NCI-H1417 treated with DMSO at 0.1 percent for 48 hours (cell line): ENCODE measurements around the gene ATG7.
"Not testable (repeated sequence)": the region's sequence is repeated elsewhere in the genome, so short reads cannot be mapped to it uniquely, and the experiment has no call there.

Experiments
- DNase-seq: peaks from one replicate; lab custom pipeline; 2025; lab: John Stamatoyannopoulos, UW

The ATG7 gene

DNA sequence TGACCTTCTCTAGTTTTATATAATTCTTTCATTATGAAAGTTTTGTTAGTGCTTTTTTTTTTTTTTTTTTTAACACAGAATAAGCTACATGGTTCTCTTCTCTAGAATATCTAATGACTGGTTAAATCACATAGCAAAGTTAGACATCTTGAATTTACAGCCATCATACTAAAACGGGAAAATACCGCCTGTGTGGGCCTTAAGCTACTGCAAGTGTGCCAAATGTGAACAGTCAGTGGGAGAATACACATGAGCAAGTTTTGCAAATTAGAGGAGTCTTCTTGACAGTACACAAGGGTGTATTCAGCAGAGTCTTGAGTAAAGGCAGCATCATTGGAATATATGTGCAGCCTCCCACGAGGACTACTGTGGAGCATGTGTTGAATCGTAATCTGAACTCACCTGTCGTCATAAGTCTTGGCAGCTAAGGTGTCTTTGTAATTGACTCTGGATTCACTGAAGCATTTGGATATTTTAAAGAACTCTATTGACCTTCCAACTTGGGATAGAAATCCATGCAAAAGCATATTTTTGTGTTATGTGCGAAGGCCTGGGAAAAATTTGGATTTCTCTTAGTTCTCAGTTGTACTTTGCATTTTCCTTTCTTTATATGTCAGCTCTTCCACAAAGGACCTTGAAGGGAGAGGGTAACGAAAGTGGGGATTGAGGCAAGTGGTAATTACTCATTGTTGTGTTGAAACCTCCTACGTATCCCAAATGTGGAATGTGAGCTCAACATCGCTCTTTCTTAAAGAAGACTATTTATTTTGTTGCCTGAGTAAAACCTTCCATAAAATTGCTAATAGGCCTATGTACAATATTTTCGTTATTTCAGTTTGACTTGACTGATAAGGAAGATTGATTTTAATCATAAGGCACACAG, 117.4 kb downstream of the ATG7 start:
- DNase-seq, result no peak

DNA sequence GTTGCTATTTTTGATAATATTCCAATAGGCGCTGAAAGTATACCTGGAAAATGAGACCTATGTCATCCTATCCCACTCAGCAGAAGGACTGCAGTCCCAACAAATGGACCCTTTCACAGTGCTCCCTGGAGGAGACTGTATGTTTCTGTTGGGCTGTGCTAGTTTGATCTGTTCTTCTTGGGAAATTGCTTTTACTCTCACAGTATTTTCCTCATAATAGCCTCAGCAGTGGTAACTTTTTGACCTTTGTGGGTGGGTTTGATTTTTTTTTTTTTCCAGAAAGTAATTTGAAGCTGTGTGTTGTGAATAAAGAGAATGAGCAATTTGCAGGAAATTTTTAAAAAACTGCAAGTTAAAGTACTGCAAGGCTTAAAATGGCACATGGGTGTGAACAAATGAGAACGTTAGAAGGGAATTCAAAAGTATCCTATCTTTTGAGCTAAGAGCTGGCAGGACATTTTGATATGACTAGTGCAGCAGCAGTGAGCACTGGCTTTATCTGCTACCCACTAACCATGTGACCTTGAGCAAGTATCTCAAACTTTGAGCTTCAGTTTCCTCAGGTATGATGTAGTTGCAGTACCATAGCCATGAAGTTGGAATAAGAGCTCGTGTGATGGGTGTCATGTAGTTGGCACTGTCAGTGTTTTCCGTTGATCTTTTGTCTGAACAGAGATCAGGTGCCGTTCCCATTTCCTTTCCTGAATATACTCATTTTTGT, 118.4 kb downstream of the ATG7 start:
- DNase-seq, result no peak

DNA sequence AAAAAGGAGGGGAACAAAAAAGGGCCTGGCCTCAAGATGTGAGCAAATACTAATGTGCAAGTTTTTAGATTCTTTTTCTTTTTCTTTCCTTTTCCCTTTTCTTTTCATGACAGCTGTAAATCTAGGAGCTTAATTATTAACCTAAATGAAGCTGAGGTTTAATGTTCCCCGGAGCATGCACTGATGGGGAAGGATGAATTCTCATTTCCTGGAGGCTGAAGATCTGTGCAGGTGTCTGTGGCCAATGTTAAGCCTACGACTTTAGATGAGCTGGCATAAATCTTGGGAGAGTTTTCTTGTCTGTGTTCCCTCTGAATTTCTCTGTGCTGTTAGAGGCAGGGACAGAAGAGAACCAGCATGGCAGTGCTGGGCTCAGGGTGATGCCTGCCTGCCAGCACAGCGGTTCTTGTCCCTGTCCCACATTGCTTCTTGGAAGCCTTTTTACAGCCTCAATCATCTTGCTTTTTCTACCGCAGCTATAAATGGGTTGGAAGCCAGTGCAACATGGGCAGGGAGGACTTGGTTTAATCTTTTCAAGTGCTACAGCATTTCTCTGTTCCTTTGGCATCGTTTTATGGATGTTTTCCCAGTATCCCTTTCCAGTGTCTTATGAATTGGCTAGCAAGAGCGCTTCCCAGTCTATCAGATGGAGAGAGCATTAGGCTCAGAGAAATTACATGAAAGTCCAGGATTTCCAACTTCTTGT, 119.1 kb downstream of the ATG7 start:
- DNase-seq, result no peak

DNA sequence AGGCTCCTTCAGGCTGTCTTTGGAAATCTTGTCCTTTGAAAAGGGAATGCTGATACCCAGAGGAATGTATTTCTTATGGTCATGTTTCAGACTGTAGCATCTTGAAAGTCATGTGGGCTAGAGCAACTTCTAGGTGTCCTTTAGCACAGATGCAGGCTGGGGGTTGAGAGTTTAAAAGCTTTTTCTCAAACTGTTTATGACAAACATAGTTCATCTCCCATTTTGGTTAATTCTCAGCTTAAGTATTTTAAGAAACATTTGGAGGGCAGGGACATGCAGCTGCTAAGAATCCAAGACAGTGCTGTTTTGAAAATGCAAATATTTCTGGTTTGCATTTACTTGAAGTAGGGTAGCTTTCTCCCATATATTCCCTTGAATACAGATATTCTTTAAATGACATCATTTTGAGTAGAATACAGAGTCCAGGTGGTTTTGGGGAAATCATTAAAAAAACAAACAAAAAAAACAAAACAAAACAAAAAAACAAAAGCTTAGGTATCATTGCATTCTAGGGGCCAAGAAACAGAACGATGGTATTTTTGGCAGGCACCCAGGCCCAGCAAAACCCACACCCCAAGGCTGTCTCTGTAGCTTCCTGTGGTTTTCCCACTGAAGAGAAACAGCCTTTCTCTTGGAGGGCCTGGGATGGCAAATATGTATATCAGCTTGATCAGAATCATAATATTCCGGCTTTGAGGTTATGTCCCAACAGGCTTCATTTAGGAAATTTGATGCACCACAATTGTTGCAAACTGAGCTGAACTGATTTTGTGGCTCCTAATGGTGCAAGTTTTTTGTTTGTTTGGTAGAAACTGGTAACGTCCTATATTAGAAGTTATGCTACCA, 120.0 kb downstream of the ATG7 start:
- DNase-seq, result no peak

DNA sequence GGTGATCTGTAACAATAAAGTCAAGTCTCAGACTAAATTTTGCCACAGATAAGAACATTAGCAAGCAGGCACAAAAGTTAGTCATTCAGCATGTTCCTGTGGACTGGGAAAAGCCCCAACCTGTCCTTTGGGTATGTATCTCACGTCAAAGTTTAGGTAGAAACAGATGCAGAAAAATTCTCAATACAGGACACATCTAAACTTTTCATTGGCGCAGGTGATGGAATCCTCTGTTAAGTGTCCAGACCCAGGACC, 120.6 kb downstream of the ATG7 start:
- DNase-seq, result no peak

DNA sequence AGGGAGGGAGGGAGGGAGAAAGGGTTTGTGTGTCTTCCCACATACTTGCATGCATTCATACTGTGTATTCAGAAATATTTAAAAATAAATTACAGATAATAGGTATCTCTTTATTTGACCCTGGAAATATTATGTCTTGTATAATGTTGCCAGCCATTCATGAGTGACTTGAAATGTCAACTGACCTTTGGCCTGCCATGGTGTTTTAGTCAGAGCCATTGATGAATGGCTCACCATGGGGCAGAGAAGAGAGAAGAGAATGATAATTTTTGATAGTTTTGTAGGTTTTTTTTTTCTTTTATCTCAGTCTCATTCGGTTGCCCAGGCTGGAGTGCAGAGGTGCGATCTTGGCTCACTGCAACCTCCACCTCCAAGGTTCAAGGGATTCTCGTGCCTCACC, 121.2 kb downstream of the ATG7 start:
- DNase-seq, result no peak

DNA sequence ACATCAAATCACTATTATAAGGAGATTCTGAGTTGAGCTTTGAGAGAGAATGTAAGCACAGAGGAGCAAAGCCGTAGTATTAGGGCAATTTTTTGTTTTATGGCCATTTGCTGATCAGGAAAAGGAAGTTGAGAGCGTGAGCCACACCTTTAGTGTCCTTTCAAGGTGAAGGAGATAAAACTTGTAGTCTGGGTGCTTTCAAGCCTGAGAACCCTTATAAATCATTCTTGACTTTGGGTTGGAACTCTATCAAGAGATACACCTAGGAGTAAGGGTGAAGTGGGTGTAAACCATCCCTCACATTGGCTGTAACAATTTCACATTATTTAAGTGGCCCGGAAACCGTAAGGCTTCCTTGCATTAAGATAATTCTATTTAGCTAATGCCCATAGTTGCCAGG, 122.2 kb downstream of the ATG7 start:
- no peak for DNase-seq

DNA sequence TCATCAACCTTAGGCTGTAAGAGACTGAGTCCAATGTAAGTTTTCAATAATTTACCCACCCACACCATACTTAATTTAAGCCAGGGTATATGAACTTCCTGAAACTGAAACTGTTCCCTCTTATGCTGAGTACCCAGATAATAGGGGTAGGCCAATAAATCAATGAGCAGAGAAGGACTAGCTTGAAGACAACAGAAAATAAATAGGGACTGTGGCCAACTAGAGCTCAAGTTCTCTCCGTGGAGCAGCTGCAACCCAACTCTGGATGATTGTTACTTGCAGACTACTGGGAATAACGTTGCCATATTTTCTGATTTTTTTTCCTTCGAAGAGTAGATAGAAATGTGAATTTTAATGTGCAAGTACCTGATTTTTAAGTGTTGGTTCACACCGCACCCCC, 128.0 kb downstream of the ATG7 start:
- no peak for DNase-seq

DNA sequence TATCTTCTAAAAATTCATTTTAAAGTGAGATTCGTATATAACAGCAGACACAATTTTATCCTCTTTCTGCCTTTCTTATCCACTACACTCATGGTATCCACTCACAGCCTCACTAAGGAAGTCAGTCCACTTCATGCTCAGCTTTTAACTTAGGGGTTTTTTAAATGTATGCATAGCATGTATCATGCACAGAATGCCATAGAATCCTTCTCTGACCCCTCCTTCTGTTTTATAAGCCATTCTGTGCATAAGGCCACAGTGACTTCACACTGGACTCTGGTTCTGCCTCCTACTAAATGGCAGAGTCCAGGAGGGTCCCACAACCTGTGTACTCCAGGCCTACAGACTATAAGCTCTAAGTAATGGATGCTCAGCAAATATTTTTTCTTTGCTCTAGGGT, 129.2 kb downstream of the ATG7 start:
- DNase-seq, result no peak

DNA sequence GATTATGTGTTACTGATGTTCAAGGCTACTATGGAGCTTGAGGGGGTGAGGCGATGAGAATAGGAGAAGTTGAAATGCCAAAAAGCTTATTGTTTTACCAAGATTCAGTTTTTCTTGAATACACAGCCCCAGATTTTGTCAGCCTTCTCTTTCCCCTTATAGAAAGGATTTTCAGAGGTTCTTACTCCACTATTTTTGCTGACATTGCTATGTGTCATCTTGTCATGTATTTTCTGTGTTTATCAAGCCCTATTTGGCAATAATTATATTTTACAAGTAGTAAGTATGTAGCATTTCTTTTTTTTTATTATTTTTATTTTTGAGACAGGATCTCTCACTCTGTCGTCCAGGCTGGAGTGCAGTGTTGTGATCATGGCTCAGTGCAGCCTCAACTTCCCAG, 133.1 kb downstream of the ATG7 start:
- DNase-seq, result no peak

DNA sequence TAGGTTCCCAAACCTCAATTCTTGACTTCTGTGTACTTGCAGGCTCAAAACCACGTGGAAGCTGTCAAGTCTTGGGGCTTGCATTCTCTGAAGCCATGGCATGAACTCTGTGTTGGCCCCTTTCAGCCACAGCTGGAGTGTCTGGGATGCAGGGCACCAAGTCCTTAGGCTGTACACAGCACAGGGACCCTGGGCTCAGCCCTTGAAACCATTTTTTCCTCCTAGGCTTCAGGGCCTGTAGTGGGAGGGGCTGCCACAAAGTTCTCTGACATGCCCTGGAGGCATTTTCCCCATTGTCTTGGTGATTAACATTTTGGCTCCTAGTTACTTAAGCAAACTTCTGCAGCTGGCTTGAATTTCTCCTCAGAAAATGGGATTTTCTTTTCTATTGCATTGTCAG, 135.4 kb downstream of the ATG7 start:
- DNase-seq, result no peak

DNA sequence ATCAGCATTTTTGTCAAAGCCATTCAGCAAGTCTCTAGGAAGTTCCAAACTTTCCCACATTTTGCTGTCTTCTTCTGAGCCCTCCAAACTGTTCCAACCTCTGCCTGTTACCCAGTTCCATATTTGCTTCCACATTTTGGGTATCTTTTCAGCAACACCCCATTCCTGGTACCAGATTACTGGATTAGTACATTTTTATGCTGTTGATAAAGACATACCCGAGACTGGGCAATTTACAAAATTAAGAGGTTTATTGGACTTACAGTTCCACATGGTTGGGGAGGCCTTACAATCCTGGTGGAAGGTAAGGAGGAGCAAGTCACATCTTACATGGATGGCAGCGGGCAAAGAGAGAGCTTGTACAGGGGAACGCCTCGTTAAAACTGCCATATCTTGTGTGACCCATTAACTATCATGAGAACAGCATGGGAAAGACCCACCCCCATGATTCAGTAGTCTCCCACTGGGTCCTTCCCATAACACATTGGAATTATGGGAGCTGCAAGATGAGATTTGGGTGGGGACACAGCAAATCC, 136.2 kb downstream of the ATG7 start:
- not testable (repeated sequence) for DNase-seq

DNA sequence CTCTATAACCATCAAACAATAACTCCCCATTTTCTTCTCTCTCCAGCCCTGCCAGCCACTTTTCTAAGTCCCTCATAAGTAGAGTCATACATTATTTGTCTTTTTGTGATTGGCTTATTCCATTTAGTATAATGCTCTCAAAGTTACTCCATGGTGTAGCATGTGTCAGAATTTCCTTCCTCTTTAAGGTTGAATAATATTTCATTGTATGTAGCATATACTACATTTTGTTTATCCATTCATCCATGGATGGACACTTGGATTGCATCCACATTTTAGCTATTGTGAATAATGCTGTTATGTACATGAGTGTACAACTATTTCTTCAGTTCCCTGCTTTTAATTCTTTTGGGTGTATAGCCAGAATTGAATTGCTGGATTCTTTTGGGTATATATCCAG, 138.4 kb downstream of the ATG7 start:
- DNase-seq, result no peak

DNA sequence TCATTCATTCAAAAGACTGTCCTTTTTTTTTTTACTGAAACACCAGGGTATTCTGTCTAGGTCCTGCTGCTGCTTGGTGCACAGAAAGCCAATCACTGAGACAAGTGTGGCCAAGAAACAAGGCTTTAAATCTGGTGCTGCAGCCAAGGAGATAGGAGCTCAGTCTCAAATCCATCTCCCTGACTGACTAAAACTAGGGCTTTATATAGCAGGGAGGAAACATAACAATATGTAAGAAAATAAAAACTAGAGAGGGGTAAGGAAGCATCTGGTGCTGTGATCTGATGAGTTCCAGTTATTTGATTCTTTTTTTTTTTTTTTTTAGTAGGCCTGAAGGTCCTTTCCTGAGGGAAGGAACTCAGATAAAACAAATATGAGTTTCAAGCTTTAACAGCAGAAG, 139.8 kb downstream of the ATG7 start:
- DNase-seq, result no peak

DNA sequence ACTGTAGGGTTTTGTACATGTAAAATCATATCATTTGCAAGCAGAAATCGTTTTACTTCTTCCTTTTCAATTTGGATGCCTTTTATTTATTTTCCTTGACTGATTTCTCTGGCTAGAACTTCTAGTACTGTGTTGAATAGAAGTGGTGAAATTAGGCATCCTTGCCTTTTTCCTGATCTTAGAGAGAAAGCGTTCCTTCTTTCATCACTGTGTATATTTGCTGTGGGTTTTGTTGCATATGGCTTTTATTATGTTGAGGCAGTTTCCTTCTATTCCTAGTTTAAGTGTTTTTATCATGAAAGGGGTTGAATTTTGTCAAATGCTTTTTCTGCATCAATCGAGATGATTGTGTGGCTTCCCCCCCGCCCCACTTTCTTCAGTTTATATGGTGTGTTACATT, 140.9 kb downstream of the ATG7 start:
- no peak for DNase-seq

DNA sequence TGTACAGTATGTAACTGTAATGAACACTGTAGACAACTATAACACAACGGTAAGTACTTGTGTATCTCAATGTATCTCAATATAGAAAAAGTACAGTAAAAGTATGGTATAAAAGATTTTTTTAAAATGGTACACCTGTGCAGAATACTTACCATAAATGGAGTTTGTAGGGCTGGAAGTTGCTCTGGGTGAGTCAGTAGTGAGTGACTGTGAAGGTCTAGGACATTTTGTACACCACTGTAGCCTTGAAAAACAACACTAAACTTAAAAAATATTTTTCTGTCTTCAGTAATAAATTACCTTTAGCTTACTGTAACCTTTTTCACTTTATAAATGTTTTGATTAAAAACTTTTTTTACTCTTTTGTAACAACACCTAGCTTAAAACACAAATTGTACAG, 142.9 kb downstream of the ATG7 start:
- DNase-seq, result no peak

DNA sequence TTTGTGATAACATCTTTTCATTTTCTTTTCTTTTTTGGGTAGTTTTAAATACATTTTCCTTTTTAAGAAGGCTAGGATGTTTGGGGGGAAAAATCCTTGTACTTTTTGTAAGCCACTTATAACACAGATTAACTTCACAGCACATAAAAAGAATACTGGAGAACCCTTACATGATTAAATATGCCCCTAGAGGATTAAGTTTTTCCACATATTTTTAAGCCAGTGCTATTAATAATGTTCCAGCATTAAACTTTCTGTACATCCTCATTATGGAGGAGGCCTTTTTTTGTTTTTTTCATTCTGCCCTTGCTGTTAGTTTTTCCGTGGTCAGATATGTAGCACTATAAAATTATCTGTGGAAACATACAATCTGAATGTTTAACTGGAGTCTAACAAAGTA, 147.9 kb downstream of the ATG7 start:
- DNase-seq, result no peak

DNA sequence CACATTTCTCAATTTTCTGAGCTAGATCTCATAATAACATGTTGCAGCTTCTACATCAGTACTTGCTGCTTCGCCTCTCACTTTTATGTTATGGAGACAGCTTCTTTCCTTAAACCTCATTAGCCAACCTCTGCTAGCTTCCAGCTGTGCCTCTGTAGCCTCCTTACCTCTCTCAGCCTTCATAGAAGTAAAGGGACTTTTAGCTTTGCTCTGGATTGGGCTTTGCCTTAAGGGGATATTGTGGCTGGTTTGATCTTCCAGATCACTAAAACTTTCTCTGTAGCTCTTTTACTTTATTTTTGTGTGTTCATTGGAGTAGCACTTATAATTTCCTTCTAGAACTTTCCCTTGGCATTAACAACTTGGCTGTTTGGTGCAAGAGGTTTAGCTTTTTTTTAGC, 150.1 kb downstream of the ATG7 start:
- no peak for DNase-seq

DNA sequence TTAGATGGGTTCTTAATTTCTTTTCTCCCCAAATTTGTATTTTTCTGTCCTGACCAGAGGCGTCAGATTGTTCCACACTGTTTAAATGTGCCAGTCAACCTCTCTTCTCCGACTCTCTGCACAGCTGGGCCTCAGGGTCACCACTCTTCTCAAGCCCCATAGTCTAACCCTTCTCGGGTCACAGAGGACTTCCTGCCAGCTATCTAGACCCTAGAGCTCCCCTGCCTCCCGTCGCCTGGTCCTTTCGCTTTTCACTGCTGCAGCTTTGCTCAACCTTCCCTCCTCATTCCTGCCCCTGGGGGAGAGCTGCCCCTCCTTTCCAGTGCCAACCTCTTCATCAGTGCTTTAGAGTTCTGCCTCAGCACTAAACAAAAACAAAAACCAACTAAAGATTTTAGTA, 151.7 kb downstream of the ATG7 start:
- DNase-seq, result no peak

DNA sequence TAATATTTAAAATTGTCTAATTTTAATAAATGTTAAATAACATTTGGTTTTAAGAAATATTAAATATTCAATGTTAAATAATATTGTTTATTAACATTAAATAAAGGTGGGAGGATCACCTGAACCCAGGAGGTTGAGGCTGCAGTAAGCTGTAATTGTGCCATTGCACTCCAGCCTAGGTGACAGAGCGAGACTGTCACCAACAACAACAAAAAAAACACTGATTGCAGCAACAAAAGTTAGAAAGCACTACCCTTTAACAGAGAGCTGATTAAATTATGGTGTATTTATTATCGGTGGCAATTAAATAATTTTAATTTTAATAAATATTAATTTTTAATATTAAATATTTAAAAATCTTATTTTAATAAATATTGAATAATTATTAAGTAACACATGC, 152.1 kb downstream of the ATG7 start:
- no peak for DNase-seq

DNA sequence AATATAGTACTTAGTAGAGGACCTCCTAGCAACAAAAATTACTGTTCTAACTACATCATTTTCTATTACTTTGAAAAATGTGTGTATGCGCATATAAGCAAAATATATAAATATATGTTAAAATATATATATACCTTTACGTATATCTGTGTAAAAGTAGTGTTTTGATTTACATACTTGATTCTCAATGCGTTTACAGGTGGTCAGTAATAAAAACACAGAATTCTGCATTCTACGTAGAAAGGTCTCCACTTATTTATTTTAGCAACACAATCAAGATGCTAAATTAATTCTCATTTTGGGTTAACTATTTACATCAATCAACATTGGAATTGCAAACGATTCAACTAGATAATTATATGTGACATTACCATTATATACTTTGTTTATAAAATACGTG, 158.0 kb downstream of the ATG7 start:
- DNase-seq, result no peak

DNA sequence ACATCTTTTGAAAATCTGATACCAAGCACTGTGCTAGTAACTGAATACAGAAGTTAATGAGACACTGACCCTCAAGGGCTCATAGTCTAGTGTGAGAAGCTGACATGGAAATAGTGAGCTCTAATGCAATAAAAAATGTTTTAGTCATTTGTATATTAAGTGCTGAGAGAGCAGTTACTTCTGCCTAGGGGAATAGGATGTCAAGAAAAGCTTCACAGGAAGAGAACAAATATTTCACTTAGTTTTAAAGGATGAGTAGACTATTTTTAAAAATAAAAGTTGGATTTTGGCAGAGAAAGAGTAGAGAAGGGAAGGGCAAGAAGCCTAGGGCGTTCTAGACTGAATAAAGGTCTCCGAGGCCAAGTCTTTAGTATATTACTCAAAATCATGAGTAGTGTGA, 158.4 kb downstream of the ATG7 start:
- no peak for DNase-seq
